Right forelimb (tissue), 1 donor: ENCODE data around the gene PRKG1.

Source experiments
- DNase-seq: peaks from one replicate; pipeline ENCODE4 v3.0.0-alpha.2; 2018

Gene PRKG1

DNA sequence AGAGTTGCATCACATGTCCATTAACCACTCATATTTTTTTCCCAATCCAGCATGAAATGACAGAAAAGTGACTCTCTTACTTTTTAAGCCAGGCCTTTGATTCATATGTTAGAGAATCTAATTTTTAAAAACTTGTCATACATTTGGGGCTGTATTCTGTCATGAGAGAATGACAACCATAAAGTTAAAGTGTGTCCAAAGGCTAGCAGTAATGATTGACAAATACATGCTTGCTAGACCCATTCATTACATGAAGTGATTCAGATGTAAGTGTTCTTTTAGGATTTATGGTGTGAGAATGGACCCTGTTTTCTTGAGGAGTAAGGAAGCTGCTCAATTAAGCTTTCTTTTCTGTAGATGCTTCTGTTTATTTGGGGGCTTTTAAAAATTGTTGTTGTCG is 549.7 kb downstream of the PRKG1 start:
- no peak for DNase-seq

GRCh38 chr10:51629934-51630639 is 555.8 kb downstream of the PRKG1 start:
- no peak for DNase-seq

DNA sequence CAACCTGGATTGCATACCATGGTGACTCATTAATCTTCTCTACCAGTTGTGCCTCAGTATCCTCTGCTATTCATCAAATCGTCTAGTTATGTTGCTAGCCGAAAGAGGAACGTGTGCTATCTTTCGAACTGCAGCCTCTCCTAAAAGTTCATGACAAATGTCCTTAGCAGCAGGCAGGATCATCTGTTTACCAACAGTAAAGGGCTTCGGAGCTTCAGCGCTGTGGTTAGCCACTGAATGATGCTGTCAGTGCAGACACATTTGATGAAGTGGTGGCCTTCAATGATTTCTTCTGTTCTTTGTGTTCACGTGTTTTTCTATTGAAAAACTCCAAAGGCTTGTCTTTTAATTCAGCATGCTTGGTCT is 556.3 kb downstream of the PRKG1 start:
- no peak for DNase-seq

GRCh38 chr10:51635436-51635835 is 561.1 kb downstream of the PRKG1 start:
- DNase-seq, result no peak

GRCh38 chr10:51638211-51638610 is 563.9 kb downstream of the PRKG1 start:
- DNase-seq, result no peak

DNA sequence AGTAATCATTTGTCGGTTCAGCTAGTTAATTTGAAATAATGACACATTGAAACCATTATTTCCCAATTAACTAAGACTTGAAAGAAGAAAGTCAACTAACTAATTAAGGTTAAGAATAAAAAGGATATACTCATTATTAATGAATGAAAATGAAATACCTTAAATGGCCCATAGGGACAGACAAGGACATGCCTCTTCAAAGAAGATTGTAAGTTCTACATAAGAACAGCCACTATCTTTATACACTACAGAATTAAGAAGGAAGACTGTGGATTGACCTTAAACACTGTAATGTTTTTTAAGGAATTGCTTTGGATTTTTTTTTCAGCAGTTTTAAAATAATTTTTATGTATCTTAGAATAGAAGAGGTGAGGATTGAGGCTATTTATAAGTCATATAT is 564.5 kb downstream of the PRKG1 start:
- no peak for DNase-seq

- no peak for DNase-seq
These were observed 566.0 kb downstream of the PRKG1 start for GRCh38 chr10:51640120-51640819.

DNA sequence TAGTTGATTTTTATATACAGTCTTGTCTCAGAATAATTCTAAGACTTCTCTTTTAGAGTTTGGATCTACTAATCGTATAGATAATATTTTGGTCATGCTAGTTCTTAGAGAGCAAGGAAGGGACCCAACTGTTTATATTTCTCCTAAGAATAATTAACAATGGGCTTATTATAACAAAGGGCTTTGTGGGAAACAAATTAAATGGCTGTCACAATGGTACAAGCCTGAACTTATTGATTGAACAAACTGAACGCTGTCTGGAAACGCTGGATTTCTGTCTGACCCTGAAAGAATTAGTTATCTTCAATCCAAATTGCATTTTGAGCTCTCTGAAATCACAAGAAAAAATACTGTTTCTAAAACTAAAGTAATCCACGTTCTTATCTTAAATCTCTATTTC is 568.3 kb downstream of the PRKG1 start:
- no peak for DNase-seq

- no peak for DNase-seq
These were observed 569.4 kb downstream of the PRKG1 start for GRCh38 chr10:51643734-51644133.

DNA sequence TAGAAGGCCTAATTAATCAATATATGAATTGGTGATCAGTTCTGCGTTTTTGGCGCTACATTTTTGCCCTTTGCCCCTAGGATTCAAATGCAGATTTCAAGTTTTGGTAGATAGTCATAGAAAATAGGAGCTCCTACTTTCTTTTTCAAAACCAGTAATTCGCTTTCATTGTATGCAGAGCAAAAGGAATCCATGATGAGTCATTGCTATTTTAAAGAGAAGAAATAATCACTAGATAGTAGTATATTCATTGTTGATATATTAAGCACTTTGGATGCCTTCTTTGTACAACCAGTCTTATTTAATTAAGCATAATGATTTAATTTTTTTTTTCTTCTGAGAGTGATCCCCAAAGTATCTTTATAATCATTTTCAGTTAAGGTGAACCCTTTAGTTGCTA is 574.8 kb downstream of the PRKG1 start:
- no peak for DNase-seq

- DNase-seq, result no peak
These were observed 576.8 kb downstream of the PRKG1 start for GRCh38 chr10:51651063-51651462.

GRCh38 chr10:51653025-51653424 is 578.7 kb downstream of the PRKG1 start:
- DNase-seq, result no peak

DNA sequence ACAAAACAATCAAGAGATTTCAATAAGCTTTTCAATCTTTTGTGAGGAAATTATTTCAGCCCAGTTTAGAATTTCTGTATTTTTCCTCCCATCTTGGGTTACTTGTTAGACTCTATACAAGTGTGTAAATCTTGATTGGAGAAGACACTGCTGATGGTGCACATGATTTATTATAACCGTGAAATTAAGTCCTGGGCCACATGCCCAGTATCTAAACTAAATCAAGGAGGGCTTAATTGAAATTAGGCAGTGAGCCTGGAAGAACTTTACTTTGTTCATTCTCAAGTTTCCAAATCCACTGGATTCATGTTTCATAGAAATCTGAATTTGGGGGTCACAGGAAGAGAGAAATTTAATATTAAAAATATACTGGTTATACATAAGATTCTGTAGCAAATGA is 580.6 kb downstream of the PRKG1 start:
- DNase-seq, result no peak

DNA sequence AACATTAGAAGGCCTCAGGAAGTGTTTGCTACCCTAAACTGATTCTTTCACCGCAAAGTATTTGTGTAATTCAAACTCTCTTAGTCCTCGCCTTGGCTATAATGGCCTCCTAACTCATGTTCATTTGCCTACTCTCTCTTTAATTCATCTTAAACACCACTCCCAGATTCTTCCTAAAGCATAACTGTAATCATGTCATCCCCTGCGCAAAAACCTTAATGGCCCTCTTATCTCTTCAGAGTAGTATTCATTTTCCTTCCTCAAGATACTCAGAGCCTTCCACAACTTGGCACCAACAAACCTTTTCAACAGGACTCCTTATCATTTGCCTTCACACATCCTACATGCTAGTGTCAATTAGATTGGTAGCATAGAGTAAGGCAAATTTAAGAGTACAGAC is 582.2 kb downstream of the PRKG1 start:
- DNase-seq, result no peak

DNA sequence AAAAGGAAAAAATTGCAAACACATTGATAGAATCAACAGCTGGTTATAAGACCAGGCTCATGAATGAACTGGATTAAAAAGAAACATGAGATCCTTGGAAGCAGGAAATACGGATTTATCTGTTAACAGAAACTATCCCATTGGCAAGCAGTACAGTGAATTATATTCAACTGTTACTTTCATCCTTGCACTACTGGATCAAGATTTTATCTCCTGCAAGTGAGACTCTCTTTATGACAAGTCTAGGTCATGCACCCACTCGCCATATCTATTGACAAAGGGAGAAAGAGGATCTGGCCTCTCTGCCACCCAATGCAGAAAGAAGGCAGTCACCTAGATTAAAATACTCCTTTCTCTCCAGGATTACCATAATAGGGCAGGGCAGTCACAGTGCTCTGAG is 583.7 kb downstream of the PRKG1 start:
- DNase-seq, result no peak

GRCh38 chr10:51659344-51659743 is 585.1 kb downstream of the PRKG1 start:
- no peak for DNase-seq

- DNase-seq, result no peak
These were observed 588.8 kb downstream of the PRKG1 start for GRCh38 chr10:51663086-51663485.

DNA sequence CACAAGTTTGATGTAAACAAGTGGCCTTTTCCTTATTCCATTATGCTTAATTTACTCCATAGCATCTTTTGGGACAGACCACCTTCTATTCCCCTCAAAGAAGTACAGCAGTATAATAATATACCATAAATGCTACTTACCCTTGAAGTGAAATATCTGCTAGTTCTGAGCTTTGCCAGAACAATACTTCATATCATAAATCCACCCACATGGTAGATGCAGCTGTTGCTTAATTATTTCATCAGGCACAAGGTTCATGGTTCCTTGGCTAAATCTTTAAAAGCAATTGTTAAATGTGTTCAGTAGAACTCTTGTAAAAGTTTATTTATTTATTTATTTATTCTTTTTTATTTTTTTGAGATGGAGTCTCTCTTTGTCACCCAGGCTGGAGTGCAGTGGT is 592.2 kb downstream of the PRKG1 start:
- DNase-seq, result no peak

- no peak for DNase-seq
These were observed 593.5 kb downstream of the PRKG1 start for GRCh38 chr10:51667678-51668335.

GRCh38 chr10:51668336-51668689 is 594.0 kb downstream of the PRKG1 start:
- DNase-seq, result no peak

DNA sequence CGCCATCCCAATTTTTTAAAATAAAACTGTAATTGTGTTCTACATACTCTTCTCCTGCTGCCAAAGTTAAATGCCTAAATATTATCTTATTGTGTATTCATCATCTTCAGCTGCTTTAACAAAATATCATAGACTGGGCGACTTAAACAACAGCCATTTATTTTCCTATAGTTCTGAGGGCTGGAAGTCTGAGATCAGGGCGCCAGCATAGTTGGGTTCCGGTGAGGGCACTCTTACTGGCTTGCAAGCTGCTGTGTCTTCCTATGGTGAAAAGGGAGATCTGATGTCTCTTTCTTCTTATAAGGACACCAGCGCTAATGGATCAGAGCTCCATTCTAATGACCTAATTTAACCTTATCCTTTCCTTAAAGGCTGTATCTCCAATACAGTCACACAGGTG is 594.8 kb downstream of the PRKG1 start:
- DNase-seq, result no peak

DNA sequence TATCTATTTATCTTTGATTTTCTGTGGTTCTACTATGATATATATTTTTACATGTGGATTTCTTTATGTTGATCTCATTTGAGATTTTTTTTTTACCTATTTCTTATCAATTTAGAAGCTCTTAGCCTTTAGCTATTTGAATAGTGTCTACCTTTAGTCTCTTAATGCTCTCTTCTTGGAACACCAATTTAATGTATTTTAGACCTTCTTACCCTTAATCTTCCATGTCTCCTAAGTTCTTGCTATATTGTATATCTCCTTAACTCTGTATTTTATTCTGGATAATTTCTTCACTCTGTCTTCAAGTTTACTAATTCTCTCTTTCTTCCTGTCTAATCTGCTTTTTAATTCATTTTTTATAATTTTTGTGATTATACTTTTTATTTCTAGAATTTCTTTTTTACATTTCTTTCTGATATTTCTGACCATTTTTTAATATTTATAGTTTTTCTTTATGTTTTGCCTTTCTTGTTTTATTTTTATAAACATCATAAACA is 597.8 kb downstream of the PRKG1 start:
- no peak for DNase-seq

DNA sequence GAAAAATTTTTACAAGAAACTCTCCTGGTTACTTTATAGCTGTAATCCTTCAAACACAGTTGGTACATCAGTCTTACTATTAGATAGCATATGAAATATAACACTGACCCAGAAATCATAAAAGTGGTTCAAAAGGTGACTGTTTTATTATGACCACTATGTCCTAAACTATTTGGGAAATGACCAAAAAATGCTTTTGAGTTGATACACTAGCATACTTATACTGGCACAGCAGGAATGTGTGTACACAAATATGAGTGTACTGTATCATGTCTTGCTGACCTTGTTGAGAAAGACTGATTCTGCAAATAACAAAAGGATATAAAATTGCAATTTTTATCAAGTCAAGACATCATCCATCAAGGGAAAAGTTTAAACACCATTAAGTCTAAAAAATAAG is 600.8 kb downstream of the PRKG1 start:
- DNase-seq, result no peak

GRCh38 chr10:51679841-51680240 is 605.6 kb downstream of the PRKG1 start:
- no peak for DNase-seq
